ENCODE measurements around the gene IFNB1. TPM values are rescaled to one million over a fixed set of nuclear protein-coding genes. Genes with fewer than 3 reads are reported as not detected.

IFNB1 gene
- total RNA-seq = not detected

DNA sequence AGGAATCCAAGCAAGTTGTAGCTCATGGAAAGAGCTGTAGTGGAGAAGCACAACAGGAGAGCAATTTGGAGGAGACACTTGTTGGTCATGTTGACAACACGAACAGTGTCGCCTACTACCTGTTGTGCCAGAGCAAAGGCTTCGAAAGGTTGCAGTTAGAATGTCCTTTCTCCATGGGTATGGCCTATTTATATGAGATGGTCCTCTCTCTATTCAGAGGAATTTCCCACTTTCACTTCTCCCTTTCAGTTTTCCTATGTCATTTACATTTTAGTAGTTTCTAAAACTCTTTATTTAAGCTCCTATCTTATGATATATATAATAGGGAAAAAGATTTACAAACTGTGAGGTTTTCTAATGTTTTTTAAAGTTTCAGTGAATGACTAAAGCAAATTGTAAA is at the start of gene IFNB1:
TSS of gene IFNB1 (minus strand) at position 162 of the 400 bp plus-strand sequence. CDS start at position 89, 73 bp downstream.
- Histone ChIP-seq H3K27ac (no peak within 1 kb of the TSS), H3K4me1 (no peaks in the 10 kb centered on the region), H3K4me3 (no peak within 1 kb of the TSS), H3K27me3 (no peaks in the 10 kb centered on the region), H3K9me3 (no peaks in the 10 kb centered on the region), H3K36me3 (no peaks in the 10 kb centered on the region)
- no peak for ATAC-seq
- TF ChIP-seq POLR2AphosphoS5 (IDR thresholded peaks at IDR 0.05) = no peak
- TF ChIP-seq POLR2A (IDR thresholded peaks at IDR 0.05) = no peak
- no peak for TF ChIP-seq EP300 (IDR thresholded peaks at IDR 0.05)
- TF ChIP-seq, protein P1, sequence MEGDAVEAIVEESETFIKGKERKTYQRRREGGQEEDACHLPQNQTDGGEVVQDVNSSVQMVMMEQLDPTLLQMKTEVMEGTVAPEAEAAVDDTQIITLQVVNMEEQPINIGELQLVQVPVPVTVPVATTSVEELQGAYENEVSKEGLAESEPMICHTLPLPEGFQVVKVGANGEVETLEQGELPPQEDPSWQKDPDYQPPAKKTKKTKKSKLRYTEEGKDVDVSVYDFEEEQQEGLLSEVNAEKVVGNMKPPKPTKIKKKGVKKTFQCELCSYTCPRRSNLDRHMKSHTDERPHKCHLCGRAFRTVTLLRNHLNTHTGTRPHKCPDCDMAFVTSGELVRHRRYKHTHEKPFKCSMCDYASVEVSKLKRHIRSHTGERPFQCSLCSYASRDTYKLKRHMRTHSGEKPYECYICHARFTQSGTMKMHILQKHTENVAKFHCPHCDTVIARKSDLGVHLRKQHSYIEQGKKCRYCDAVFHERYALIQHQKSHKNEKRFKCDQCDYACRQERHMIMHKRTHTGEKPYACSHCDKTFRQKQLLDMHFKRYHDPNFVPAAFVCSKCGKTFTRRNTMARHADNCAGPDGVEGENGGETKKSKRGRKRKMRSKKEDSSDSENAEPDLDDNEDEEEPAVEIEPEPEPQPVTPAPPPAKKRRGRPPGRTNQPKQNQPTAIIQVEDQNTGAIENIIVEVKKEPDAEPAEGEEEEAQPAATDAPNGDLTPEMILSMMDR (IDR thresholded peaks at IDR 0.05) = no peak
- 76 to 83% methylated on average over 3 of the region's 3 CpGs for WGBS, 2 donors (ENCODE audit: low coverage in 1 of 2)

DNA sequence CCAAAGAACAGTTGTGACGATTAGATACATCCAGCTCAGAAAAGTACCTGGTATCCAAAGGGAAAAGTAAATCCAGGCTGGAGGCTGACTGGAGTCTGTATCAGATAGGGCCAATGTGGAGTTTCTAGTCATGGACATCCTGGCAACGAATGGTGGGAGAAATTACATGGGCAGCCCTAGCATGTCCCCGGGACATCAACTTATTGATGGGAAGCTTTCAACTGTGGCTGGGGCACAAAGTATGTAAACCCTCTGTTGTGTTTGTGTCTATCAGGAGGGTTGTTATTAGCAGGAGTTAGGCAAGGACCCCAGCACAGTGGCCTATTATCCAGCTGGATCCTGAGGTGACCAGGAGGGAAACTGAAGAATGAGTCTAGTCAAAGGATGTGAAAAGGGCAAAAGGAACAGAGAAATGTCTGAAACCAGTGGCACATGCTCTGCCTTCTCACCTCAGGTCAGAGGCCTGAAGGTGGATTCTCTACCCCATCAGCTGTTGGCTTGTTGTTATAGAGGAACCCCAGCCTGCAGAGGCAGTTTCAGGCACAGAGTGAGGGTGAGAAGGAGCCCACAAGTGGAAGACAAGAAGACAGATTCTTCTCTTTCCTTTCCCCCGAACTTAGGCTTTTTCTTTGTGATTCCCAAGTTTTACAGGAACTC is 44.0 kb upstream of the IFNB1 start:
- H3K9me3 ChIP-seq = no peaks in the 10 kb centered on the region
- ATAC-seq = no peak
- no peaks in the 10 kb centered on the region for H3K36me3 ChIP-seq
- H3K4me3 ChIP-seq = no peak overlapping the region
- H3K27ac ChIP-seq = no peak overlapping the region
- no peaks in the 10 kb centered on the region for H3K27me3 ChIP-seq
- H3K4me1 ChIP-seq = no peaks in the 10 kb centered on the region
- TF ChIP-seq EP300 (IDR thresholded peaks at IDR 0.05) = no peak
- TF ChIP-seq POLR2A (IDR thresholded peaks at IDR 0.05) = no peak
- TF ChIP-seq, protein P1 (IDR thresholded peaks at IDR 0.05) = no peak
- no peak for TF ChIP-seq POLR2AphosphoS5 (IDR thresholded peaks at IDR 0.05)
- WGBS, 2 donors (ENCODE audit: low coverage in 1 of 2) = 67 to 70% methylated on average over 1 to 3 of the region's 4 CpGs

DNA sequence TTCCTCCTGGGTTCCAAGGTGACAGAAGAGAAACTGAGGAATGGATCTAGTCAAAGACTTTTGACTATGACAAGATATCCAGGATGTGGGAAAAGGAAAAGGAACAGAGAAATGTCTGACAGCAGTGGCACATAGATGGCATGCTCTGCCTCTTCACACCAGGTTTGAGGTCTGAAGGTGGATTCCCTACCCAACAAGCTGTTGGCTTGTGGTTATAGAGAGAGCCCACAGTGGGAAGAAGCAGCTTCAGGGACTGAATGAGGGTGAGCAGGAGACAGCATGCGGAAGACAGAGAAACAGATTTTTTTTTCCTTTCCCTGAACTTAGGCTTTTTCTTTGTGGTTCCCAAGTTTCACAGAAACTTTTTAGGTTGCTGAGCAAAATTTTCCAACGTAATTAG is 43.3 kb upstream of the IFNB1 start:
- no peaks in the 10 kb centered on the region for H3K27me3 ChIP-seq
- no peak overlapping the region for H3K4me3 ChIP-seq
- H3K27ac ChIP-seq = no peak overlapping the region
- H3K9me3 ChIP-seq = no peaks in the 10 kb centered on the region
- H3K36me3 ChIP-seq = no peaks in the 10 kb centered on the region
- TF ChIP-seq EP300 (IDR thresholded peaks at IDR 0.05) = no peak
- TF ChIP-seq, protein P1 (IDR thresholded peaks at IDR 0.05) = no peak
- no peak for TF ChIP-seq POLR2AphosphoS5 (IDR thresholded peaks at IDR 0.05)
- no peak for TF ChIP-seq POLR2A (IDR thresholded peaks at IDR 0.05)
- WGBS, 2 donors (ENCODE audit: low coverage in 1 of 2) = 92 to 100% methylated on average over 1 to 2 of the region's 2 CpGs
- no peak for ATAC-seq
- no peaks in the 10 kb centered on the region for H3K4me1 ChIP-seq

DNA sequence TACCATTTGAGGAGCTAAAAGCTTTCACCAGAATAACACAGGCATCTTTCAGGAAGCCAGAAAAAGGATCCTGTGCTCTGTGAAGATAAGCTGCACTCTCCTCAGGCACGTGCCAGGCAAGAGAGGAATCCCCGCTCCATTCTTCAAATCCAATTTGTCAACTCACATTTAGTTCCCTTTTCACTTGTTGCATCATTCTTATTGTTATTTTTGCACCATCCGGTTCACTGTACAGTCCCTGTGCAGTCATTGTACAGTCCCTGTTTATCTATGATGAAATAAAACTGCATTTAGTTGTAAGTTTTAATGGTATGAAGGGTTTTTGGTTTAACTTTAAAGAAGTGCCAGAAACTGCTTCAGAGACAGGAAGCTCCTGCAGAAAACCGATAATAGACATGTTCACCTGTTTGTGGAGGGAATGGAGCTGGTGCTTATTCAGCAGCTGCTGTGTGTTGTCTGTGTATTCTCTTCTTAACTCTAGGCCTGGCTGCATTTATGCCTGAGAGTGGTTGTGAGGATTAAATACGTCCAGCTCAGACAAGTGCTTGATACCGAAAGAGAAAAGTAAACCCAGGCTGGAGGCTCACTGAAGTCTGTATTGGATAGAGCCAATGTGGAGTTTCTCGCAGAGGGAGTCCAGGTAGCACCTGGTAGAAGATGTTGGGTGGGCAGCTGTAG is 41.5 kb upstream of the IFNB1 start:
- TF ChIP-seq POLR2A (IDR thresholded peaks at IDR 0.05) = no peak
- no peaks in the 10 kb centered on the region for H3K27me3 ChIP-seq
- H3K9me3 ChIP-seq = no peaks in the 10 kb centered on the region
- no peak for ATAC-seq
- no peak overlapping the region for H3K4me3 ChIP-seq
- H3K27ac ChIP-seq = no peak overlapping the region
- no peaks in the 10 kb centered on the region for H3K36me3 ChIP-seq
- H3K4me1 ChIP-seq = no peaks in the 10 kb centered on the region
- 67 to 78% methylated on average over 6 to 7 of the region's 7 CpGs for WGBS, 2 donors (ENCODE audit: low coverage in 1 of 2)

DNA sequence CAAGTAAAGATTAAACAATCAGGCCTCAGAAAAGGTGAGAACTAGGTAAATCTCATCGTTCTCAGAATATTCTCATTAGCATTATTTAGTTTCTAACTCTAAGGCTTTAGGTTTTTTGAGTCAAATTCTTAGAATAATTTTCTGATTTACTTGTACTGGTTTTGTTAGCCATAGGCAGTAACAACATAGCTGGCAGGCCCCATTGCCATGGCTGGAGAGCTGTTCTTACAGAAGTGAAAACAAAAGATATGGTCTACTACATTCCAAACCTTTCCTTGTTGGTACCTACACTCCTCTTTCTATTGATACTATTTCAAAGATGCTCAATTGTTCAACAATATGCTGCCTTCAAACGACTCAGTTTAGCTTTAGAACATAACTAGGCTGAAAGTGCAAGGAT is 36.6 kb upstream of the IFNB1 start:
- Histone ChIP-seq H3K9me3 (no peaks in the 10 kb centered on the region), H3K27me3 (no peaks in the 10 kb centered on the region), H3K4me1 (no peaks in the 10 kb centered on the region), H3K36me3 (no peaks in the 10 kb centered on the region), H3K27ac (no peak overlapping the region), H3K4me3 (no peak overlapping the region)
- 84 to 87% methylated on average over 2 of the region's 2 CpGs for WGBS, 2 donors (ENCODE audit: low coverage in 1 of 2)
- TF ChIP-seq POLR2A (IDR thresholded peaks at IDR 0.05) (no peak), EP300 (IDR thresholded peaks at IDR 0.05) (no peak), POLR2AphosphoS5 (IDR thresholded peaks at IDR 0.05) (no peak)
- TF ChIP-seq, protein P1 (IDR thresholded peaks at IDR 0.05) = no peak
- ATAC-seq = no peak

All from gastroesophageal sphincter (tissue), 4 donors.